HG02678 (cell line): Measurements from ENCODE around the gene PCLO.
"Not testable (repeated sequence)": the region's sequence is repeated elsewhere in the genome, so short reads cannot be mapped to it uniquely, and the experiment has no call there.

Experiments used
- ATAC-seq: cut with Tn5 transposase; IDR thresholded peaks from one replicate; pipeline ENCODE4 v1.9.1; 2021; ENCODE audit warnings: mild to moderate bottlenecking, moderate library complexity; ENCODE audit not compliant: unreplicated experiment

The PCLO gene

GRCh38 chr7:83130623-83131545 is 31.8 kb downstream of the PCLO start:
- no peak for ATAC-seq

GRCh38 chr7:83130191-83130590 is 32.5 kb downstream of the PCLO start:
- ATAC-seq, result no peak

DNA sequence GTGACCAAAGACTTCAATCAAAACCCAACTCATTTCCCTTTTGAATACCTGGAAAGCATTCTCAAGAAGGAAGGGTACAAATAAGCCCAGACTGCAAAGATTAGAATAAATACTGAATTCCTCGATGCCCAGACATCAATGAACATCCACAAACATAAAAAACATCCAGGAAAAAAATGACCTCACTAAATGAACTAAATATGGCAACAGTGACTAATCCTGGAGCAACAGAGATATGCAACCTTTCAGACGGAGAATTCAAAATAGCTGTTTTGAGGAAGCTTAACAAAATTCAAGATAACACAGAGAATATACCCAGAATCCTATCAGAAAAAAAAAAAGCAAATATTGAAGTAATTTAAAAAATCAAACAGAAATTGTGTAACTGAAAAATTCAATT is 43.2 kb downstream of the PCLO start:
- no peak for ATAC-seq

- no peak for ATAC-seq
These were observed 43.7 kb downstream of the PCLO start for GRCh38 chr7:83119026-83119382.

GRCh38 chr7:83118347-83119025 is 44.2 kb downstream of the PCLO start:
- ATAC-seq, result no peak

- ATAC-seq, result no peak
These were observed 45.2 kb downstream of the PCLO start for GRCh38 chr7:83117466-83117865.

- no peak for ATAC-seq
These were observed 51.3 kb downstream of the PCLO start for GRCh38 chr7:83111391-83111790.

DNA sequence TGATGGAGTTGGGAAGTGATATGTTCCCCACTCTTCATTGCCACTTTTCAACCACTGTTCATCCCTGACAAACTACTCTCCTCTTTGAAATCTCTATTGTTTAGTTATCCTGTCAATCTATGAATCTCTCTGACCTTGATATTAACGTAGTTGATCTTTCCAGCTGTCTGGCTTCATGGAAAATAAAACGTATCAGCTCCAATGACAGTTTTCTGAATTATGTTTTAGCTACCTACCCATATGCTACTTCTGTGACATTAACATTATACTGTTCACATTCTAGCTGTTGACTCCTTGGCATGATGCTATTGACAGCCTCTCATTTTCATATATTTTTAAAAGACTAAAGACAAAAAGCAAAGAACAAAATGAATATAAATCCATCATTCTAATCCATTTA is 53.3 kb downstream of the PCLO start:
- no peak for ATAC-seq

- no peak for ATAC-seq
These were observed 56.7 kb downstream of the PCLO start for GRCh38 chr7:83105948-83106347.

GRCh38 chr7:83105063-83105462 is 57.6 kb downstream of the PCLO start:
- no peak for ATAC-seq

GRCh38 chr7:83101530-83101929 is 61.2 kb downstream of the PCLO start:
- no peak for ATAC-seq

- no peak for ATAC-seq
These were observed 66.6 kb downstream of the PCLO start for GRCh38 chr7:83096065-83096580.

GRCh38 chr7:83085299-83085698 is 77.4 kb downstream of the PCLO start:
- ATAC-seq, result no peak

DNA sequence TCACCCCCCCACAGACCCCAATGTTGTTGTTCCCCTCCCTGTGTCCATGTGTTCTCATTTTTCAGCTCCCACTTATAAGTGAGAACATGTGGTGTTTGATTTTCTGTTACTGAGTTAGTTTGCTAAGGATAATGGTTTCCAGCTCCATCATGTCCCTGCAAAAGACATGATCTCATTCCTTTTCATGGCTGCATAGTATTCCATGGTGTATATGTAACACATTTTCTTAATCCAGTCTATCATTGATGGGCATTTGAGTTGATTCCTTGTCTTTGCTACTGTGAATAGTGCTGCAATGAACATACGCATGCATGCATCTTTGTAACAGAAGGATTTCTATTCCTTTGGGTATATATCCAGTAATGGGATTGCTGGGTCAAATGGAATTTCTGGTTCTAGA is 82.8 kb downstream of the PCLO start:
- ATAC-seq, result not testable (repeated sequence)

DNA sequence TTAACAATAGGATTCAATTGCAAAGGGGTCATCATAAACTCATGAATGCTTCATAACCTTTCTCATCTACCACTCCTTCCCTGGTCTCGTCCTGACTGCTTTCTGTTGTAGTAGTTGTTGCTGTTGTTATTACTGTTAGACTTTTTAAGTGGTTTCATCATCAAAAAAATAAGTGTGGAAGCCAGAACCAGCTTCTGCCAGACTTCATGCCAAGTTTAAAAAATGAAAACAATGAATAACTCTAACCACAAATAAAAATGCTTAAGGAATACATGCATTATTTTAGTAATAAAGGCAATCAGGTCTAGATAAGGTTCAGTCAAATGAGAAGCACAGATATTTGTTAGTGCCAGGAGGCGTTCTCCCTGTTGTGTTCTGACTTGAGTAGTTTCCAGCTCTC is 85.4 kb downstream of the PCLO start:
- ATAC-seq, result no peak

GRCh38 chr7:83072576-83073517 is 89.8 kb downstream of the PCLO start:
- no peak for ATAC-seq

GRCh38 chr7:83065714-83066113 is 97.0 kb downstream of the PCLO start:
- no peak for ATAC-seq

DNA sequence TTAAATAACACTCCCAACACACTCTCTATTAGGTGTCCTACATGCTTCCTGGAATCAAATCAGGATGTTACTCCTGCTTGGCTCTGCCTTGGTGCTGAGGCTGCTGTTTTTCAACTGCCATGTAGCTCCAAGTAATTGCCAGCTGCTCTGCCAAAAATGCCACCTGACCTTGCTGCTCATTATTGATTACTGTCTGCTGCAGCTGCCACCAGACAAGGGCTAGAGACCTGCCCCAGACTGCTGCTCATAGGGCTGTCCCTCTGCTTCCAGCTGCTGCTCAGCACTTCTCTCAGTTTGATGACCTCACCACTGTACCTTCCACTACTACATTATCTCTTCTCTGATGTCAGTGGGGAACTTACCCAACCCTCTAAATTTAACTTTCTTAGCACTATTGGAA is 102.5 kb downstream of the PCLO start:
- no peak for ATAC-seq

DNA sequence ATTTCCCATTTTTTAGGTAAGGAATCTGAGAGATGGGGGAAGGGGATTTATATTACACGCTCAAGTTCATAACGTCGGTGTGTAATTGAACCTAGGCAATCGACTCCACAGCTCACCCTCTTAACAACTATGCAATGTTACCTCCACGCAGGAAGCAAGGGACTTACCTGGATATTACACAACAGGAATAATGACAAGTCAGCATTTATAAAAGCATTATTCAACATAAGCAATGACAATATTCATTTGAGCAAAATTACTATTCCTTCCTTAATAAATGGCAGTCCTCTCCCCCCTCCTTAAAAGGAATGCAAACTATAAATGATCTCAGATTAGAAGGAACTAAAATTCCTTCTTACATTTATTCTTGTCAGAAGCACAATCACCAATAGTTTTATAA is 104.0 kb downstream of the PCLO start:
- ATAC-seq, result no peak

GRCh38 chr7:83055197-83055596 is 107.5 kb downstream of the PCLO start:
- ATAC-seq, result no peak

DNA sequence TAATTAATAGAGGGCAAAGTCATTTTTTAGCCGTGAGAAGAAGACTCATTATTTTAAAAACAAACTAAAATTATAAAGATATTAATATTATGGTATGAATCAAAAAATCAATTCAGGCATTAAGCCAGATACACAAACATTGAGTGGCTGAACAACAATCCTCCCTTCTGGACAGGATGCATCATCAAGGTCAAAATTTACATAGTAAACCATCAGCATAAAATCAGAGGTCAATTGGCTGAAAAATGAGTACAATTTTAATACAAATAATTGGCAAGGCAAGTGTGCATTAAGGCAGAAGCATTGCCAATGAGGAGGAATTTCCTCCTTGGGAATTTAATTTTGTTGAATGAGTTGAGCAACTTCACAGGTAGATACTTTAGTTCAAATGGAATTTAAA is 108.2 kb downstream of the PCLO start:
- ATAC-seq, result no peak
